Neural progenitor cell (in vitro differentiated cells): ENCODE results near the gene LRIG3. TPM values are rescaled to one million over a fixed set of nuclear protein-coding genes. Genes with fewer than 3 reads are reported as not detected.

Experiments used
- DNase-seq: peaks from one replicate; pipeline ENCODE4 v3.0.0-alpha.2; 2016; ENCODE audit warnings: low spot score
- H2AFZ ChIP-seq: fragments of 200-600 bp; sonication (generic); replicated peaks from 2 replicates; pipeline ENCODE4 v1.6.1; 2016; ENCODE audit warnings: antibody characterized with exemption
- H3F3A ChIP-seq: fragments of 200-600 bp; sonication (generic); 2 replicates; pipeline ENCODE4 v1.6.1; 2016; ENCODE audit warnings: antibody characterized with exemption, low read depth
- H3K27ac ChIP-seq: fragments of 200-600 bp; sonication (generic); 2 replicates; pipeline ENCODE4 v1.5.1; 2016; ENCODE audit warnings: mild to moderate bottlenecking
- H3K27me3 ChIP-seq: fragments of 200-600 bp; sonication (generic); 2 replicates; pipeline ENCODE4 v1.6.1; 2016; ENCODE audit warnings: mild to moderate bottlenecking, moderate library complexity
- H3K36me3 ChIP-seq: fragments of 200-600 bp; sonication (generic); 2 replicates; pipeline ENCODE4 v1.5.1; 2016
- H3K4me1 ChIP-seq: fragments of 200-600 bp; sonication (generic); 2 replicates; pipeline ENCODE4 v1.6.1; 2016; ENCODE audit warnings: mixed run types
- H3K4me2 ChIP-seq: fragments of 200-600 bp; sonication (generic); 2 replicates; pipeline ENCODE4 v1.6.1; 2016
- H3K4me3 ChIP-seq: fragments of 200-600 bp; sonication (generic); 2 replicates; pipeline ENCODE4 v1.5.1; 2016
- H3K79me2 ChIP-seq: fragments of 200-600 bp; sonication (generic); 2 replicates; pipeline ENCODE4 v1.6.1; 2016; ENCODE audit warnings: low read depth
- H3K9ac ChIP-seq: fragments of 200-600 bp; sonication (generic); 2 replicates; pipeline ENCODE4 v1.6.1; 2016
- H3K9me3 ChIP-seq: fragments of 200-600 bp; sonication (generic); 2 replicates; pipeline ENCODE4 v1.5.1; 2016; ENCODE audit warnings: low read depth
- H4K20me1 ChIP-seq: fragments of 200-600 bp; sonication (generic); 2 replicates; pipeline ENCODE4 v1.6.1; 2016; ENCODE audit warnings: low read depth
- H3K27ac Mint-ChIP-seq: 3 replicates; pipeline ENCODE4 v1.8.0; 2021; ENCODE audit warnings: mixed read lengths
- H3K27me3 Mint-ChIP-seq: 2 replicates; pipeline ENCODE4 v1.8.0; 2022; ENCODE audit warnings: low read depth, mild to moderate bottlenecking, inconsistent platforms, moderate library complexity, mixed read lengths; ENCODE audit not compliant: insufficient read depth
- H3K36me3 Mint-ChIP-seq: 3 replicates; pipeline ENCODE4 v1.8.0; 2021; ENCODE audit warnings: mixed read lengths
- H3K4me1 Mint-ChIP-seq: 3 replicates; pipeline ENCODE4 v1.8.0; 2021; ENCODE audit warnings: mixed read lengths
- H3K4me3 Mint-ChIP-seq: 3 replicates; pipeline ENCODE4 v1.8.0; 2021; ENCODE audit warnings: mild to moderate bottlenecking, moderate library complexity, mixed read lengths
- H3K9me3 Mint-ChIP-seq: 3 replicates; pipeline ENCODE4 v1.8.0; 2020; ENCODE audit warnings: mixed read lengths
- EZH2 ChIP-seq: fragments of 200-600 bp; sonication (generic); IDR thresholded peaks from 2 replicates; pipeline ENCODE4 v1.6.1; 2017; ENCODE audit warnings: antibody characterized with exemption, mild to moderate bottlenecking, moderate library complexity
- EZH2phosphoT487 ChIP-seq: fragments of 200-600 bp; sonication (generic); IDR thresholded peaks from 2 replicates; pipeline ENCODE4 v1.6.1; 2017; ENCODE audit warnings: antibody characterized with exemption
- total RNA-seq: library from RNA; depleted of rRNA; stranded (reverse); fragments of >200 nt; gene quantifications from 2 replicates; pipeline ENCODE4 v1.2.3, GENCODE V29; 2015; ENCODE audit warnings: low replicate concordance
- TF ChIP-seq, protein P1 (sequence below): fragments of 200-600 bp; sonication (generic); IDR thresholded peaks from 2 replicates; pipeline ENCODE4 v1.5.1; 2017; ENCODE audit warnings: antibody characterized with exemption, mild to moderate bottlenecking

LRIG3 gene
- total RNA-seq, 1 donor from 2014 or later, result 67.5 TPM

DNA sequence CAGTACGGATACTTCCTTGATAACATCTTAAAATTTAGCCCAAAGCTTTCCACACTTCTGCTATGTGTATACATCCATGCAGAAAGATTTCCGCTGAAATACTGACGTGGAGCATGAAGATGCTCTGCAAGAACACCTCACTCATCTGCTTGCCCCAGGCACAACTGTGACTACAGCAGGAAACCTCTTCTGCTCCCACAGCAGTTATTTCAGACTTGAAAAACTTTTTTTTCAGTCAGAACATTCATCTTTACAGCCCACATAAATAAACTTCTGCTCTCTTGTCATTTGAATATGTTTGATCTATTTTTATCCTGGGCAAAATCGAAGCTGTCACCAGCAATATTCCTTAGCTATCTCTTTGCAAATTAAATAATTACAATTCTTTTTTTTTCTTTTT lies 6.8 kb upstream of the LRIG3 start:
- H3K4me3 Mint-ChIP-seq, result no peak overlapping the region
- TF ChIP-seq EZH2phosphoT487 (no peak), EZH2 (no peak)
- TF ChIP-seq, protein P1, sequence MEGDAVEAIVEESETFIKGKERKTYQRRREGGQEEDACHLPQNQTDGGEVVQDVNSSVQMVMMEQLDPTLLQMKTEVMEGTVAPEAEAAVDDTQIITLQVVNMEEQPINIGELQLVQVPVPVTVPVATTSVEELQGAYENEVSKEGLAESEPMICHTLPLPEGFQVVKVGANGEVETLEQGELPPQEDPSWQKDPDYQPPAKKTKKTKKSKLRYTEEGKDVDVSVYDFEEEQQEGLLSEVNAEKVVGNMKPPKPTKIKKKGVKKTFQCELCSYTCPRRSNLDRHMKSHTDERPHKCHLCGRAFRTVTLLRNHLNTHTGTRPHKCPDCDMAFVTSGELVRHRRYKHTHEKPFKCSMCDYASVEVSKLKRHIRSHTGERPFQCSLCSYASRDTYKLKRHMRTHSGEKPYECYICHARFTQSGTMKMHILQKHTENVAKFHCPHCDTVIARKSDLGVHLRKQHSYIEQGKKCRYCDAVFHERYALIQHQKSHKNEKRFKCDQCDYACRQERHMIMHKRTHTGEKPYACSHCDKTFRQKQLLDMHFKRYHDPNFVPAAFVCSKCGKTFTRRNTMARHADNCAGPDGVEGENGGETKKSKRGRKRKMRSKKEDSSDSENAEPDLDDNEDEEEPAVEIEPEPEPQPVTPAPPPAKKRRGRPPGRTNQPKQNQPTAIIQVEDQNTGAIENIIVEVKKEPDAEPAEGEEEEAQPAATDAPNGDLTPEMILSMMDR, result no peak
- Histone ChIP-seq H3K9me3 (no peaks in the 10 kb centered on the region), H4K20me1 (no peaks in the 10 kb centered on the region), H3K4me2 (no peak overlapping the region), H3K79me2 (no peaks in the 10 kb centered on the region), H3K27me3 (no peaks in the 10 kb centered on the region), H3K27ac (no peak overlapping the region), H3K36me3 (no peaks in the 10 kb centered on the region), H2AFZ (no peak overlapping the region), H3K9ac (no peak overlapping the region), H3K4me1 (peaks cover 14% of the 10 kb centered on the region), H3F3A (no peaks in the 10 kb centered on the region), H3K4me3 (no peak overlapping the region)
- no peak for DNase-seq
- H3K27ac Mint-ChIP-seq, result no peak overlapping the region
- H3K4me1 Mint-ChIP-seq, result peaks cover 13% of the 10 kb centered on the region
- H3K9me3 Mint-ChIP-seq, result no peaks in the 10 kb centered on the region
- no peaks in the 10 kb centered on the region for H3K36me3 Mint-ChIP-seq
- H3K27me3 Mint-ChIP-seq, result no peaks in the 10 kb centered on the region

DNA sequence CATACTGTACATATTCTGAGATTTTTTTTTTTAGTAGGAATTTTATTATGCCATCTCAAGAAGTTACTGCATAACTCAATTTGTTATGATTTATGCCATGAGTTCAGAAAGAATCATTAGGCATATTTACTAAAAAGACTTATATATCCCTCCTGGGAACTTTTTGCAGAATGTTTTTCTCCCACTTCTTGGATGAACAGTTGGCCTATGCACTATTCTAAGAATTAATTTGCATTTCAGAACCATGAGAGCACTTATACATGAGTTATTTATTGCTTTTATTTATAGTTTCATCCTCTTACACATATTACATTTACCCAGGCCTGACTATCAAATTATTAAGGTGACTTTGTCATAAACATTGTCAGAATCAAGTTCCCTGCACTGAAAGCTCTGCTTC lies 6.3 kb upstream of the LRIG3 start:
- no peak overlapping the region for H3K4me2 ChIP-seq
- no peak overlapping the region for H3K27ac Mint-ChIP-seq

DNA sequence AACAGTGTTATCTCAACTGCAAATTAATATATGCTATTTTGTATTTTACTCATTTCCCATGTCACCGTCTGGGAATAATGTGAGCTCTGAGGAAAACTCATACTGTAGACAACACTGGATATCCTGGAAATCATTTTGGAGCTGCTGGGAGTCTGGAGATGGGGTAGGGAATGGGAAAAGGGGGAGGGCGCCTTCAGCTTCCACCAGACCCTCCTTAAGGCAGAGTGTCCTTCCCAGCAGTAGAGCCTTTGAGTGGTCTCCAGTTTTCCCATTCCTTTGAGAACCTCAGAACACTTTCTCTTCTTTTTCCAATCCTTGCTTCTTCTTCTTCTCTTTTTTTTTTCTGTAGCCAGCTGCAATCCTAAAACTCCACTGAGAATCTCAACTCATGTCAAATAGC lies 5.4 kb upstream of the LRIG3 start:
- H3K4me1 Mint-ChIP-seq, result peaks cover 19% of the 10 kb centered on the region
- no peak for TF ChIP-seq EZH2phosphoT487
- TF ChIP-seq, protein P1, result no peak
- no peak for TF ChIP-seq EZH2
- no peaks in the 10 kb centered on the region for H3K9me3 Mint-ChIP-seq
- H3K4me2 ChIP-seq, result no peak overlapping the region
- peak overlapping the region; percentile 24 for H3K27ac Mint-ChIP-seq
- no peaks in the 10 kb centered on the region for H3K27me3 Mint-ChIP-seq
- DNase-seq, result no peak
- peak overlapping the region; percentile 60 for H2AFZ ChIP-seq
- H3K9me3 ChIP-seq, result no peaks in the 10 kb centered on the region
- no peaks in the 10 kb centered on the region for H4K20me1 ChIP-seq
- no peaks in the 10 kb centered on the region for H3K79me2 ChIP-seq
- no peaks in the 10 kb centered on the region for H3K27me3 ChIP-seq
- no peaks in the 10 kb centered on the region for H3K36me3 Mint-ChIP-seq
- H3K4me3 Mint-ChIP-seq, result no peak overlapping the region
- H3K4me3 ChIP-seq, result no peak overlapping the region
- no peak overlapping the region for H3K27ac ChIP-seq
- H3K4me1 ChIP-seq, result peaks cover 15% of the 10 kb centered on the region
- no peaks in the 10 kb centered on the region for H3K36me3 ChIP-seq
- H3F3A ChIP-seq, result peaks cover 7% of the 10 kb centered on the region
- H3K9ac ChIP-seq, result no peak overlapping the region

More for the DNA sequence above, 6.3 kb upstream of the LRIG3 start:
- Histone ChIP-seq H3K27ac (no peak overlapping the region), H3K36me3 (no peaks in the 10 kb centered on the region), H2AFZ (no peak overlapping the region), H3K79me2 (no peaks in the 10 kb centered on the region), H3K27me3 (no peaks in the 10 kb centered on the region), H3K9me3 (no peaks in the 10 kb centered on the region), H3K9ac (no peak overlapping the region), H3F3A (no peaks in the 10 kb centered on the region), H3K4me3 (no peak overlapping the region), H4K20me1 (no peaks in the 10 kb centered on the region), H3K4me1 (peaks cover 14% of the 10 kb centered on the region)
- Mint-ChIP-seq H3K36me3 (no peaks in the 10 kb centered on the region), H3K4me1 (peaks cover 13% of the 10 kb centered on the region), H3K9me3 (no peaks in the 10 kb centered on the region), H3K27me3 (no peaks in the 10 kb centered on the region), H3K4me3 (no peak overlapping the region)
- TF ChIP-seq EZH2, result no peak
- TF ChIP-seq, protein P1, result no peak
- no peak for TF ChIP-seq EZH2phosphoT487
- DNase-seq, result no peak
